AG08395 (cell line): Measurements from ENCODE around the gene LEAP2.

ENCODE experiments used
- DNase-seq: peaks from one replicate; pipeline ENCODE4 v3.0.0; 2012; ENCODE audit warnings: mixed read lengths, low spot score

Gene LEAP2, protein sequence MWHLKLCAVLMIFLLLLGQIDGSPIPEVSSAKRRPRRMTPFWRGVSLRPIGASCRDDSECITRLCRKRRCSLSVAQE

DNA sequence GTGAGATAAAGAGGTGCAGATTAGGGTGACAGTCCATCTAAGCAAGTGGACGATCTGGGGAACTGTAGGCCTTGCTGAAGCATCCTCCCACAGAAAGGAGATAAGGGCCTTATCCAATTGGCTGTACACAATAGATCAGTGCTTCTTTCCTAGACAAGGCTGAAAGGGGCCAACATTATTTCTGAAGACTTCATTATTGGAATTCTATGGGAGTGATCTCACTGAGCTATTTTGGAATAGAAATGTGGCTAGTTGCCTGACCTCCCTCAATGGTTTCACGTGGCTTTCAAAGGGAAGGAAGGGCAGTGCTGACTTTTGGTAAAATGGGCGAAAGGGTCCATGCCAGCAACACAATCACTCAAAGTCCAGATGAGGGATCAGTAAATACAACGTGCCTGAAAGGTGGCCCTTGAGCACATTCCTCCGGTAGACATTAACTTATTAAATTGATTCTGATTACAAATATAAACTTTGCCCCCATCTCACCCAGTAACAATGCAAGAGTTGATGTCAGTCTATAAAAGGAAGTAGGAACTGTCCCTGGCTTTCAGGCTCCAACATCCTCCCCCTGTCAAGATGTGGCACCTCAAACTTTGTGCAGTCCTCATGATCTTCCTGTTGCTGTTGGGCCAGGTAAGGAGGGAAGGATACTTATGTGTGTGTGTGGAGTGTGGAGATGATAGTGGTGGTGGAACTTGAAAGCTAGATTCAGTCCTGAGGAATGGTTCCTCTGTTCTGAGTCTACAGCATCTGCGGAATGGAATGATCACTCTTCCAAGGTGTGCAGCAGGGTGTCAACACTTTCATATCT is at the start of gene LEAP2:
TSS of gene LEAP2 (plus strand) at position 550 of the 811 bp plus-strand sequence. CDS start at position 577, 27 bp downstream.
- DNase-seq = no peak

DNA sequence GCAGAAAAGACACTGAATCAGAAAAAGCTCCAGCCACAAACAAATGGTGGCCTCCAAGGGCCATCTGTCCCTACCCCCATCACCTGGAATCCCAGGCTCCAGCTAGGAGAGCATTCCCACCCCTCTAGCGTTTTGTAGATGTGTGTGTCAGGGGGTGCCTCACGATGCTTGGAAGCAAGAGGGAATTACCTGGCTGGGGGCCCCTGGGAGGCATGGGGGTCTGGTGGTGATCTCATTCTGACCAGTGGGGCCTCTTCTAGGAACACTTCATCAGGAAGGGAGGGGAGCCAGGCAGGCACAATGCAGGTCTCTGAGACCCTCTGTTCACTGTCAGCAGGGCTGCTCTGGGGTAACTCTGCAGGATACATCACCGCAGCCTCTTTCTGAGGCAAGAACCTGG is 49.0 kb upstream of the LEAP2 start:
- DNase-seq = no peak

DNA sequence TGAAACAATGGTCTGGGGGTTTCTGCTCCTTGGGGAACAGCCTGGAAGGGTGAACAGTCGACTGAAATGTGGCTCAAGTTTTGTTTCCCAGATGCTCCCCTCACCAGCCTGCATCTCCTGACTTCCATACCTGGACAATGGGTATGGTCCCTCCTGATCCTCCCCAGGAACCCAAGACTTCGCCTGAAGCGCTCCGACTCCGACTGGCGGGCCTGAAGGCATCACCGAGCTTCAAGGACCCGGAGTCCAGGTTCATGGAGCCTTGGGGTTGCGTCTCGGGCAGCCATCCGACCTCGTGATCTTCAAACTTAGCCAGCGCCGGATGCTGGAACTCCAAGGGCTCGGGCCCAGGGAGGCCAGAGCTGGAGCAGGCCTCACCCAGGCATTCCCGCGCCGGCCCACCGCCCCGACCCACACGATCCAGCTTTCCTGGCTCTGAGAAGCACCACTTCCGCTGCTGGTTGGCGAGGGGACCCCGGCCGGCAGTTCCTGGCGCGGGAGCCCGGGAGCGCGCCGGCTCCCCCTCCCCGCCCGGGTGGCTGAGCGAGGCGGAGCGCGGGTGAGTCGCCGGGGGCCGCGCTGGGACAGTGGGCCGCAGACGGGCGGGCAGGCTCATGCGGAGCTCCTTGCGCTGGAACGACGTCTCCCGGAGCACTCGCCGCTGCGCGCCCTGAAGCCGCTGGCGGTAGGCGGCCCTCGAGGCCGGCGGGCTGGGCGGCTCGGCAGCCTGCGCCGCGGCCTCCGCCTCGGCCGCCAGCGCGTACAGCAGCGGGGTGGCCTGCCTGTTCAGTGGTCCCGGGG is 48.2 kb upstream of the LEAP2 start:
- no peak for DNase-seq

DNA sequence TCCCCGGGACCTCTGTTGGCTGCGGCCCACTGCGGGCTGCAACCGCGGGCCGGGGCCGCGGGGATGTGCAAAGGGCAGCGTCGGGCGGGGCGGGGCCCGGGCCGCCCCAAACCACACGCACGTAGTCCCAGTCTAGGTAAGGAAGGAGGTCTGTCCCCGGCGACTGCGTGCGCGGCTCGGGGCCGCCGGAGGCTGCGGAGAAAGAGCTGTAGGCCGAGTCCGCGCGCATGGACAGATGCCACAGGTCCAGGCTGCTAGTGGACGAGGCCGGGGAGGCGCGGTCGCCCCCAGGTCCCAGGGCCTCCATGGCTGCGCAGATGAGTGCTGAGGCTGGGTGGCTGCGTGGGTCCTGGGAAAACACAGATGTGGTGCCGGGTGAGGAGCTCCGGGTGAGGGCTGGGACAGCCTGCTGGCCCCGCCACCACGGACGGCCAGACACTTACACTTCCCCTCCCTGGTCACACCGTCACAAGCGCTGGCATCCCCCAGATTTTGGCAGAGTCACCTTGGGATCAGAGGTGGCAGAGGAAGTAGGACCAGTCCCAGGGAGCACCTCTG is 47.6 kb upstream of the LEAP2 start:
- DNase-seq = no peak

DNA sequence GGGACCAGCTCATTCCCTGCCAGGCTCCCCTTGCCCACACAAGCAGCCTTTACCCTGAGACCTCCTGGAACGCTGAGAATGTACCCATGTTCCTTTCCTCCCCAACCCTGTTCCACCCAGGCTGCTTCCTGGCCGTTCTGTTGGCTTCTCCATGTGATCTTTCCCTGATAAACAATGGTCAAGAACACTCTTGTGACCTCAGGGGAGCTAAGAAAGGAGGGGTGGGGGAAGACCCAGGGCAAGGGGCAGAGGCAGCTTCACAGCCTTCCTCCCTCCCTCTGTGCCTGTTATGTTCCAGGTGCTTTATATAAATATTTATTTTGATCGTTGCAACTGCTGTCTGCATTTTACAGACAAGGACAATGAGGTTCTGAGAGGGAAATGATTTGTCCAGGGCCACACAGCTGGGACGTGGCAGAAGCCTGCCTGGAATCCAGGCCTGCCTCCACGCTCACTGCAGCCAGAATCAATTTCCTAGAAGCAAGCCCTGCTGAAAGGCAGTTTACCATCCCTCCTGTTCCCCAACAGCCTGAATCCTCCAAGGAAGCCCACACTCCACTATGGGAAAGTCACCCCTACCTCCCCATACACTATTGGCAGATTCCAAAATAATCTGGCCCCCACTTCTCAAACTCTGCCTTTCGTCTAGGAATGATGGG is 46.9 kb upstream of the LEAP2 start:
- DNase-seq = no peak

DNA sequence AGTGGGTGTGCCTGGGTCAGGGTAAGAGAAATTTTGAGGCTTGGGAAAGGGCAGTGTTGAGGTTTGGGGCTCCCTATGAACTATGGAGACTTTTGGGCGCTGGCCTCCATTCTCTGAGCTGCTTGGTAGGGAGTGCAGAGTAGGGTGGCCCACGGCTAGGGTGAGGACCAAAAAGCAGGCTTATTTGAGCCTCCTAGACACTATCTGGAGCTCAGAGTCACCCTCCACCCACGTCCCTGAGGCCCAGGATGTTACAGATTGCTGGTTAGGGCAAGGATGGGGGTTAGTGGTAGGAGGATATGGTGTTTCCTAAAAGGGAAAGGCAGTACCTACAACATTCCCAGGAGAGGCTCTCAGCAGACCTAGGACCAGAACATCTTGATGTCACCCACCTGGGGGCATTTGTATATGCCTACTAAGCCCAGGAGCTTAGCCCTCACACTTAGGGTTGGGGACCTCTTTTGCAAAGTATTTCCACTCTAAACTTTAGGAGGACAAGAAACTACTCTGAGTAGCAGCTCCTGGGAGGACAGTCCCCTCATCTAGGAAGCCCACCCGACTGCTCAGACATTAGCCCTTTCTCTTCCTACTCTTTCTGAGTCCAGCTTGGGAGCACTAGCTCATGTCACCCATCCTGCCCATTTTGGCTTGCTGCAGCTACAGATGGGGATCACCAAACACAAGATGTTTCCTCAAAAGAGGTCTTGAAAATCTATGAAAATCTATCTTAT is 45.4 kb upstream of the LEAP2 start:
- no peak for DNase-seq

DNA sequence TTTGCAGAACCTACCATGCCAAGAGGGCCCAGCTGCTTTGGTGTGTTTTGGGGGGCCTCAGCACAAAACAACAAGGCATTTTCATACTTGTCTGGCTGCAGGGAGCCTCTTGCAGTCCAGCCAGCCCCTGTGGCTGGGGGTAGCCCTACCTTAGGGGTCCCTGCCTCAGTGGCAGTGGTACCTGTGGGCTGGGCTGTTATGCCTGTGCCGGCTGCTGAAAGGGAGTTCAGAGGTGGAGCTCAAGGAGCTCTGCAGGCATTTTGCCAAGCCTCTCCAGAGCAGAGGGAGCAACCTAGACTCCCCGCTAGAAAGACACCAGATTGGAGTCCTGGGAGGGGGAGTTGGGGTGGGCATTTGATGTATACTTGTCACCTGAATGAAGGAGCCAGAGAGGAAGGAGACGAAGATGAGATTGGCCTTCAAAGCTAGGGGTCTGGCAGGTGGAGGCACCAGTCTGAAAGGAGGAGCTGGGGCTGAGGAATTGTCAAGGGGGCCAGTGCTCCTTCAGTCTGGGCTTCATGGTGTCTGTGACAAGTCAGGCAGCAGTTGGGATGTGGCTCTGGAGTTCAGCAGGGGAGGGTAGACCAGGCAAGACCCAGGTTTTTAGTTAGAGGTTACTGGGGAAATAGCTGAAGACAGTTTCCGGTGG is 44.5 kb upstream of the LEAP2 start:
- no peak for DNase-seq

DNA sequence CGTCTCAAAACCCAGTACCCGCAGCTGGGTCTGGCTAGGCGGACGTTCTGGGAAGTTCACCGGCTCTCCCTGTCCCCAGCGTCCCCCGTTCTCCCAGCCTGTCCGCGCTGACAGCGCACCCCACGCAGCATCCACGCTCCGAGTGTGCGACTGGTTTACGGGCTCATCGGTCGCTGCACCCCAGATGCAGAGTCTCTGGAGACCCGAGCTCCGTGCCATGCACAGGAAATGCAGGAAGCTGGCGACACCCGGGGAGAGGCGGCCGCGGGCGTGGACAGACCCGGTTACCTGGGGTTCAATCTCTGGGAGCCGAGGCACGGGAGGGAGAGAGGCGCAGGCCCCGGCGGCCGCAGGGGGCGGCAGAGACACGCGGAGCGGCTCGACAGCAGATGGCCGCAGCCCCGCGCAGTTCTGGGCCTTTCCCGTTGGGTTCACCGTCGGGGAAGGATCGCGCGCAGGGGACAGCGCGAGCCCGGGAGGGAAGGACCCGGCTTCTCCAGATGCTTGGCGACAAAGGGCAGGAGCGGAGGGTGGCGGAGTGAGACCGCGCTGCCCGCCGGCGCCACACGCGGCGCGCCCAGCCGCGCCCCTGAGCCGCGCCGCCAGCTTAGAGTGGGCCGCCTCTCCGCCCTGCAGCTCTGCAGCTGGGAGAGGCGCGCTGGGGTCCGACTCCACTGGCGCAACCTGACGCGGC is 43.6 kb upstream of the LEAP2 start:
- peak; percentile 90 for DNase-seq

DNA sequence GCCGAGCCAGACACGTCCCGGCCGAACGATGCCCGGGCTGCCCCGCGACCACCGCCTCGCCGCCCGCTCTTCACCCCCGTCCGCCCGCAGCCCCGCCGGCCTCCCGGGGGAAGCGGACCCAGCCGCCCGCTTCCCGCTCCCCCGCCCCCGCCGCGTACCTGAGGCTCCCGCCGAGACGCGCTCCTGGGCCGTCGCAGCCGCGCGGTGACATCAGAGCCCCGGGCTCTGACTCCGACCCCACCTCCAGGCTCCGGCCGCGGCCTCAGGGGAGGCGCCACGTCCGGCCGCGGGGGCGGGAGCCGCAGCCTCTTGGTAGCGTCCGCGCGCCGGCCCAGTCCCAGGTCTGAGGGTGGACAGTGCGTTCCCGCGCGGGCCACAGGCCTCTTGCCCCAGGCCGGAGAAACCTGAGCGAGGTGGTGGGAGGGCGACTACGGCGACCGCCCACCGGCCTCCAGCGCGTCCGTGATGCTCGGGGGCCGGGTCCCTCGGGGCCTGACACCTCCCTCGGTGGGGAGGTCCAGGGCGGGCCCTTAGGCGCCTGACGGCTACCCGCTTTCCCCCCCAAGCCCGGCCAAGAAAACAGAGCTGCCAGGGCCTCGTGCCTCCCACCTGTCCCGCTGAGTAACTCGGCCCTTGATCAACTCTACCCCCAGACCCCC is 42.9 kb upstream of the LEAP2 start, which contains the start of gene SHROOM1:
TSS of gene SHROOM1 (minus strand) at position 212 of the 659 bp plus-strand sequence. CDS start 4,507 bp downstream, outside the sequence.
- DNase-seq = peak; percentile 80

DNA sequence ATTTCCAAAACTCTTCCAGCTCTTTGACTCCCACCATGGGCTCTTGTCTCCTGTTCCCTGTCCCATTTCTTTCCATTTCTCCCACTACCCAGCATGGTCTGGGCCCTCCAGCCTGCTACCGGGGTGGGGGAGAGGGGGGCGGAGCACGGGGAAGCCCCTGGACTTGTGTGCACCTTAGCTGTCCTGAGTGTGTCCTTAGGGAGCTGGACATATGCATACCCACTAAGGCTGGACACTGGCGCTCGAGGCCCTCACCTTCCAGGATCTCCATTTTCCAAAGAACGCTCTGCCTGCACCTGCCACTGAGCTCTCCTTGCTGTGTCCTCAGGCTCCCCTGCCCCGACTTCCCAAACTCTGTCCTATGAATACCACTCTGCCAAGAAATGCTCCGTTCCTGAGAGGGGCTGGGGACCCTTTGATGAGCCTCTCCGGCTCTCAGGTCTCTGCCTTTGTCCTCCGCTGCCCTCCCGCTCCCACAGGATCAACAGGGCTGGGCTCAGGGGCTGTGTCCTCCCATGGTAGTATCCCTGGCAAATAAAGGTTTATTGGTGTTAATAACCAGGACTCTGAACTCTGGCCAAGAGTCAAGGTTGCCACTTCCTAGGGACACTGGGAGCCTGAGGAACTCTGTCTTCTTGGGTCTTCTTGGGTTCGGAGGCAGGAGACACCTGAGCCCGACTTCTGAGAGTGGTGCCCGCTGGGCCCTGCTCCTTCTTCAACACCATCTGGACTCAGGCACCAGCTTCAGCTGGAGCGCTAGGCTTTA is 42.2 kb upstream of the LEAP2 start:
- DNase-seq = no peak

DNA sequence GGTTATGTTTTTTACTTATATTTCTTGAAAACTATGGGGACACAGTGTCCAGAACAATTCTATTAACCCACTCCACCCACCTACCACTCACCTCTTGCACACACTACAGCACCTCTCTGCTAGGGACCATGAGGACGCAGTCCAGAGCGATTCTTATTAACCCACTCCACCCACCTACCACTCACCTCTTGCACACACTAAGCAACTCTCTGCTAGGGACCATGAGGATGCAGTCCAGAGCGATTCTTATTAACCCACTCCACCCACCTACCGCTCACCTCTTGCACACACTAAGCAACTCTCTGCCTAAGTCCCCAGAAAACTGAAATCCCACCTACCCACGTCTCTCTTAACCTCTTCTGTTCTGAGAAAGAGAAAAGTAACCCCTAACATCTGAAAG is 40.9 kb upstream of the LEAP2 start:
- DNase-seq = no peak

DNA sequence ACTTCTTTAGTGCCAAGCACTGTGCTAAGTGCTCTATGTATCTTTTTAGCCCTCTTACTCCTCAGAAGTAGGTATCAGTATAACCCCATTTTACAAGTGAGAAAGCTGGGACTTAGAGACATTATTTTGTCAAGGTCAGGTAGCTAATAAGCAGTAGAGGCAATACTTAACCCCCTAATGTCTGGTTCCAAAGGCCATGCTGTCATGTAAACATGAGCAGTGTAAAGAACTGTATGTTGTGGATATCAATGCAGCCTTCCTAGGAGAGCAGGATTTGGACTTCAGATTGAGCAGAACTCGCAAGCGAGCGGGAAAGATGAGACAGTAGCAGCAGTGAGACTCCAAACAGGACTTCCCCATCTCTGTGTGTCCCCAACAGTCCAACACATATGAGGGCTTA is 39.4 kb upstream of the LEAP2 start:
- no peak for DNase-seq

DNA sequence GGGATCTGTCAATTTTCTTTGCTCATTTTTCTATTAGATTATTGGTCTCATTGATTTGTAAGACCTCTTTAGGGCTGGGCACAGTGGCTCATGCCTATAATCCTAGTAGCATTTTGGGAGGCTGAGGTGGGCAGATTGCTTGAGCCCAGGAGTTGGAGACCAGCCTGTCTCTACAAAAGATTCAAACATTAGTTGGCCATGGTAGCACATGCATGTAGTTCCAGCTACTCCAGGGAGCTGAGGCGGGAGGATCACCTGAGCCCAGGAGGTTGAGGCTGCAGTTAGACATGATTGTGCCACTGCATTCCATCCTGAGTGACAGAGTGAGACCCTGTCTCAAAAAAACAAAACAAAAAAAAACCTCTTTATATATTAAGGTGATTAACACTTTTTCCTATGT is 36.6 kb upstream of the LEAP2 start:
- DNase-seq = no peak

DNA sequence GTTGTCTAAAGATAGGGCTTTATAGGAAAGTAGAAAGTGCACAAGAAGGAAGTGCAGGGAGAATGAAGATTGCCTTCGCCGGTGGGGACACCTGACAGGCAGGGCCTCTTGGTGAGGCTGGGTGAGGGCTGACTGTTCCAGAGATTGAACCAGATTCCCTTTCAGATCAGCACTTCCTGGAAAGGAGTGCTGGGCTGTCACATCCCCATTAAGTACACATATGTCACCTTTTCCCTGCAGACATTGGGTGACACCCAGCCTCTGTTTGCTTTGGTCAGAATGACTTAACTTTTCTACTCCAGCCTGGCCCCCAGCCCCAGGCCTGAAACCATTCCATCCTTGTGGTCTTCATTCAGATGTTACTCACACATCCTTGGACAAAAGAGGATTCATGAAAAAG is 35.6 kb upstream of the LEAP2 start:
- no peak for DNase-seq

DNA sequence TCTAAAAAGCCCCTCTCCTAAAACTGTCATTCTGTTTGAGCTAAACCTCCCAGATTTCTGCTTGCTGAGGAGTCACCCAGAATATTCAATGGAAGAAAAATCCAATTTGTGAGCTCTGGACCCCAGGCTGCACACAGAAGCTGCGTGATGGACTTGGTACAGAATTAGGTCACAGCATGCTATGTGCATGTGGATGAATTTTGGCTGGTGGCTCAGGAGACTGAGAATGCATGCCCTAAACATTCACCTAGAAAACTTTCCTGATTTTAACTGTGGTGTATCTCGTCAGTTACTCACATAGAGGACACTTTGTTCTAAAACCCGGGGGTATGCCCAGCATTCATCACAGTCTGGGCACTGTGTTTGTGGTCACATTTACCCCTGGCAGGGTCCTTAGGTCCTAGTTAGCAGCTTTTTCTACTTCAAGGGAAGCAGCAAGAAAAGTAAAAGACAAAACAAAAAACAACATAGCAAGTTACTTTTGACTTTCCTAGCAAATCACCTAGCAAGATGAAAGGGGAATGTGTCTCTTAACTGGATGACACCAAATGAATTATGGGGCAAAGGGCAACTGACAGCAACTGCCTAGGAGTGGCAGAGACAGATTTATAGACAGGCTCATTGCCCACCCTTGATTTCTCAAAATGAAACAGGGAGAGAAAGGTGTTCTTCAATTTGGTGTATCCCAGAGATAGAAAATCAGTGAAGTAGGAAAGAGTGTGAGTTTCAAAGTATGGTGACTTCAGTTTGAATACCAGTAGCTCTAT is 34.8 kb upstream of the LEAP2 start:
- DNase-seq = no peak

DNA sequence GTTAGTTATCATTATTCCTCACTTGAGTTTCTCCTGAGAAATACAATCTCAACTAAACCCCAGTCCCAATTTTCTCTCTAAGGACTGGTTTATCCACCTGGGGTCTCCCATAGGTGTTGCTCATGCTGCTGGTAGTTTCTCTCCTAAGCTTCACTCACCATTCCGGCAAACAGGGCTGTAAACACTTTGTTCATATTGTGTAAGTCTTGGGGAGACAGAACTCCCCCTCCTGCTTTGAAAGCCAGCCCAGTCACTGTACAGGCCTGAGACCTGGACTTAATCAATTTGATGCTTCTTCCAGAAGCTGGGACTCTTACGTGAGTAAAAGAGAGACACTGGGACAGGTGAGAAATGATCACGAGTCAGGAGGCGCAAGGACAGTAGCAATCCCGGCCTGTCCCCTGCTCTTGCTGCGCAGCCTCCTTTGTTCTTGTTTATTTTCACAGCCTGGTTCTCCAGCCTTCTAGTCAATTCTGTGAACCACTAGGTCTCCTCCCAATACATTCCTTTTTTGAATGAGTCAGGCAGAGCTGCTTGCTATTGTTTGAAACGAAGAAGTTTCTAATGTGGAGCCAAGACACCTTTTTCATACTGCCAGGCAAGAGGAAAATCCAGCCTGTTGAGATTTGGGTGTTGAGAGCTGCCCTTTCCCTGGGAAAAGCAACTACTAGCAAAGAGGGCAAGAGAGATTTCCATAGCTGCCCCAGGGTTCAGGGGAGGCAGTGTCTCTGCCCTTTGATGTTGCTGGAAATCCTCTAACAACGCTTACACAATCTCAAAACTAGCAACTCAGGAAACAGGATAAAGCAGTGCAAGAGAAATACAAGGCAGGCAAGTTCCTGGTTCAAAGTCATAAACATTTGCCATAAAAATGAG is 33.8 kb upstream of the LEAP2 start:
- peak; percentile 65 for DNase-seq

DNA sequence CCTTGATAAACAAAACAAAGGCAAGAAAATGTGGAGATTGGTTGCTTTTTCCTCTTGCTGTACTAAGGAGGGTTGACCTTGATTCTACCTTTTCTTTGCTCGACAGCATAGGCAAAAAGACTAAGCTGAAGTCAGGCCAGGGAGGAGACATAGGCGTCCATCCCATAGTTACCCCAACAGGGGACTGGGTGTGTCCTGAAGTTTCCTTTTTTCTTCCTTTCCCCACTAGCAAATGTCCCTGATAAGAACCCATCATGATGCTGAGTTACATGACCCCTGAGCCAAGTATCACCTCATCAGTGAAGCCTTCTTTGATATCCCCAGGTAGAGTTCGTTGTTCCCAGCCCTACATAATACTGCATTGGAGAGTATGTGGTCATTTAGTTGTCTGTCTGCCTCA is 33.2 kb upstream of the LEAP2 start:
- no peak for DNase-seq
